ENCODE measurements around the gene GAB1. TPM values are rescaled to one million over a fixed set of nuclear protein-coding genes. Genes with fewer than 3 reads are reported as not detected.

The GAB1 gene
- total RNA-seq, 2 donors from 2014 or later, result 28.3 to 33.3 TPM

DNA sequence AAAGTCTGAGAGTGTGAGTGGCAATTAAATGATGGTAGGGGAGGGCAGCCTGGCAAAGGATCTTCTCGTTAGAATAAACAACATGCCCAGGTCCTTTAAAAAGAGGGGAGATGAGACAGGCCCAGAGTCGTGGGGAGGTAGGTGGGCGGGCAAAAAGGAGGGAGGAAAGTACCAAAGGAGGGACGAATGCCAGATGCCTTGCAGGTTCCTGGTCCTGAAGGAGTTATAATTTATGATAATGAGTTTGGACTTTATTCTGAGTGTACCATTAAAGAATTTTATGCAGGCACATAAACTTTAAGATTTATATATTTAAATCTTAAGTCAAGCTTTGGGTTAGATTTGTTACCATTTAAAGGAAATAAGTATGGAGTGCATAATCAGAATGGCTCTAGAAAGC is 114.5 kb downstream of the GAB1 start:
- H3K4me3 ChIP-seq (ENCODE audit: low read length), result no peak overlapping the region

DNA sequence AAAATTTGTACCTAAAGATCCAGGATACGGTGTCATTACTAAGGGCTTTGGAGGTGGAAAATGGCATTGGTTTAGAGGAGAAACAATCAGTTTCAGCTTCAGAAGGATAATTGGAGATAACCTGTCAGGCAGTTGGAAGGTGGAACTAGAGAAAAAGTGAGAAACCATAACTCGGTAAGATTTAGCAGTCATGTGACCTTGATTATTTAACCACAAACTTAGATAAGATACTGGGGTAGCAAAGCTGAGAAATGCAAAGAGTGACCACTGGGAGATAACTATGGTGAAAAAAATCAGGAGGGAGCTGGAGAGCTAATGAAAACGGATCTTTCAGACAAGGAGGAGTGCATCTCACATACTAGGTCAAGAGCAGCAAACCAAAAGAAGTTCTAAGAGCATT is 118.5 kb downstream of the GAB1 start:
- Mint-ChIP-seq H3K9me3 (no peaks in the 10 kb centered on the region), H3K27me3 (ENCODE audit: insufficient read depth) (no peaks in the 10 kb centered on the region), H3K4me1 (peaks cover 19% of the 10 kb centered on the region), H3K27ac (peak overlapping the region; percentile 8), H3K4me3 (no peak overlapping the region), H3K36me3 (ENCODE audit: low read depth) (peaks cover 10% of the 10 kb centered on the region)
- Histone ChIP-seq H3K36me3 (ENCODE audit: control insufficient read depth, insufficient read depth, low read length) (peaks cover 32% of the 10 kb centered on the region), H3K9ac (ENCODE audit: extremely low read depth, low read length, poor library complexity, severe bottlenecking) (no peak overlapping the region), H3K4me1 (ENCODE audit: control insufficient read depth, insufficient read depth, low read length) (no peaks in the 10 kb centered on the region), H3K27ac (ENCODE audit: low read depth, low read length) (no peak overlapping the region), H3K9me3 (ENCODE audit: control insufficient read depth, low read length) (no peaks in the 10 kb centered on the region), H3K27me3 (ENCODE audit: control insufficient read depth, insufficient read depth, low read length, poor library complexity, severe bottlenecking) (no peaks in the 10 kb centered on the region), H3K4me3 (ENCODE audit: low read length) (peak overlapping the region; percentile 5)
- WGBS, 2 experiments (ENCODE audit: insufficient coverage in 1 of 2, insufficient read length in 1 of 2), result 78 to 82% methylated on average over 3 of the region's 3 CpGs
- no peak for DNase-seq
- TF ChIP-seq, protein P1, sequence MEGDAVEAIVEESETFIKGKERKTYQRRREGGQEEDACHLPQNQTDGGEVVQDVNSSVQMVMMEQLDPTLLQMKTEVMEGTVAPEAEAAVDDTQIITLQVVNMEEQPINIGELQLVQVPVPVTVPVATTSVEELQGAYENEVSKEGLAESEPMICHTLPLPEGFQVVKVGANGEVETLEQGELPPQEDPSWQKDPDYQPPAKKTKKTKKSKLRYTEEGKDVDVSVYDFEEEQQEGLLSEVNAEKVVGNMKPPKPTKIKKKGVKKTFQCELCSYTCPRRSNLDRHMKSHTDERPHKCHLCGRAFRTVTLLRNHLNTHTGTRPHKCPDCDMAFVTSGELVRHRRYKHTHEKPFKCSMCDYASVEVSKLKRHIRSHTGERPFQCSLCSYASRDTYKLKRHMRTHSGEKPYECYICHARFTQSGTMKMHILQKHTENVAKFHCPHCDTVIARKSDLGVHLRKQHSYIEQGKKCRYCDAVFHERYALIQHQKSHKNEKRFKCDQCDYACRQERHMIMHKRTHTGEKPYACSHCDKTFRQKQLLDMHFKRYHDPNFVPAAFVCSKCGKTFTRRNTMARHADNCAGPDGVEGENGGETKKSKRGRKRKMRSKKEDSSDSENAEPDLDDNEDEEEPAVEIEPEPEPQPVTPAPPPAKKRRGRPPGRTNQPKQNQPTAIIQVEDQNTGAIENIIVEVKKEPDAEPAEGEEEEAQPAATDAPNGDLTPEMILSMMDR (conservative IDR thresholded peaks at IDR 0.05), result peak; percentile 31

More for the DNA sequence above, 114.5 kb downstream of the GAB1 start:
- Histone ChIP-seq H3K9me3 (ENCODE audit: control insufficient read depth, low read length) (no peaks in the 10 kb centered on the region), H3K9ac (ENCODE audit: extremely low read depth, low read length, poor library complexity, severe bottlenecking) (no peak overlapping the region), H3K27me3 (ENCODE audit: control insufficient read depth, insufficient read depth, low read length, poor library complexity, severe bottlenecking) (no peaks in the 10 kb centered on the region), H3K27ac (ENCODE audit: low read depth, low read length) (no peak overlapping the region), H3K4me1 (ENCODE audit: control insufficient read depth, insufficient read depth, low read length) (no peaks in the 10 kb centered on the region), H3K36me3 (ENCODE audit: control insufficient read depth, insufficient read depth, low read length) (peaks cover 21% of the 10 kb centered on the region)
- Mint-ChIP-seq H3K36me3 (ENCODE audit: low read depth) (peaks cover 10% of the 10 kb centered on the region), H3K4me3 (no peak overlapping the region), H3K27ac (no peak overlapping the region), H3K27me3 (ENCODE audit: insufficient read depth) (no peaks in the 10 kb centered on the region), H3K9me3 (peaks cover 4% of the 10 kb centered on the region), H3K4me1 (peaks cover 25% of the 10 kb centered on the region)
- no peak for DNase-seq
- TF ChIP-seq, protein P1 (conservative IDR thresholded peaks at IDR 0.05), result no peak
- WGBS, 2 experiments (ENCODE audit: insufficient coverage in 1 of 2, insufficient read length in 1 of 2), result 94% methylated on average over 4 of the region's 4 CpGs; no CpG with 5 or more reads in 1 of the 2 experiments

DNA sequence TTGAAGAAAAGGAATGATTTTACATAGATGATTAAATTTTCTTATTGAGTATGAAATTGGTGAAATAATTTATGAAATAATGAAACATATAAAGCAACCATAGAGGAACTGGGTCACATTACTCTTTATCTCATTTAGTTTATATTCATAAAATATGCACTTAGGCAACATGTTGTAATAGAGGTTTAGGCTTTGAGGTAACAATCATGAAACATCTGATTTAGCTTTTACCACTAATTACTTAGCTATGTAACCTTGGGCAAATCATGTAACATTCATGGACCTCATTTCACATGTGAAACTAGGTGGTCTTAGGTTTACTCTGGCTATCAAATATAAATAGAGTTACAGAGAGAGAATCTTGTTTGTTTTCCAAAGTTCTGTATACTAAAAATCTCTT is 122.3 kb downstream of the GAB1 start:
- Mint-ChIP-seq H3K4me3 (no peak overlapping the region), H3K27me3 (ENCODE audit: insufficient read depth) (no peaks in the 10 kb centered on the region), H3K9me3 (no peaks in the 10 kb centered on the region), H3K4me1 (peaks cover 19% of the 10 kb centered on the region), H3K36me3 (ENCODE audit: low read depth) (peaks cover 25% of the 10 kb centered on the region), H3K27ac (no peak overlapping the region)
- no peak for DNase-seq
- H3K9me3 ChIP-seq (ENCODE audit: control insufficient read depth, low read length), result no peaks in the 10 kb centered on the region
- TF ChIP-seq, protein P1 (conservative IDR thresholded peaks at IDR 0.05), result no peak
- H3K4me3 ChIP-seq (ENCODE audit: low read length), result no peak overlapping the region
- H3K9ac ChIP-seq (ENCODE audit: extremely low read depth, low read length, poor library complexity, severe bottlenecking), result no peak overlapping the region
- no peaks in the 10 kb centered on the region for H3K4me1 ChIP-seq (ENCODE audit: control insufficient read depth, insufficient read depth, low read length)
- no peaks in the 10 kb centered on the region for H3K27me3 ChIP-seq (ENCODE audit: control insufficient read depth, insufficient read depth, low read length, poor library complexity, severe bottlenecking)
- H3K27ac ChIP-seq (ENCODE audit: low read depth, low read length), result no peak overlapping the region
- H3K36me3 ChIP-seq (ENCODE audit: control insufficient read depth, insufficient read depth, low read length), result peaks cover 42% of the 10 kb centered on the region

Measured in endodermal cell (in vitro differentiated cells).